ENCODE data around the gene SYTL3. TPM values are rescaled to one million over a fixed set of nuclear protein-coding genes. Genes with fewer than 3 reads are reported as not detected.

The SYTL3 gene
- total RNA-seq, 1 experiment from 2014 or later = 7.8 TPM

GRCh38 chr6:158757753-158758090, 107.9 kb downstream of the SYTL3 start:
- H3K4me1 ChIP-seq (replicated peaks; ENCODE audit: insufficient read depth) = peaks cover 12% of the 10 kb centered on the region
- no peaks in the 10 kb centered on the region for H3K79me2 ChIP-seq (ENCODE audit: low read depth)
- no peaks in the 10 kb centered on the region for H4K20me1 ChIP-seq (ENCODE audit: insufficient read depth)
- no peaks in the 10 kb centered on the region for H3K27me3 ChIP-seq (ENCODE audit: insufficient read depth, low read depth)
- DNase-seq = no peak
- H3K4me3 ChIP-seq = no peak overlapping the region
- H3K27ac ChIP-seq = no peak overlapping the region
- H3K9me2 ChIP-seq (ENCODE audit: insufficient read depth) = no peaks in the 10 kb centered on the region
- H2AFZ ChIP-seq = no peak overlapping the region
- TF ChIP-seq CTCF (conservative IDR thresholded peaks at IDR 0.05) (no peak), EZH2 (IDR thresholded peaks at IDR 0.05; ENCODE audit: low read depth) (no peak)
- intact Hi-C loops (cut with micrococcal nuclease; ENCODE audit: unreplicated experiment) = no loop called here
- POLR2A ChIA-PET (ENCODE audit: unreplicated experiment) = no interaction called here
- H3K4me2 ChIP-seq = no peak overlapping the region
- H3K9me3 ChIP-seq (ENCODE audit: insufficient read depth, low read depth) = no peaks in the 10 kb centered on the region
- H3F3A ChIP-seq (ENCODE audit: insufficient read depth, low read depth) = peaks cover 24% of the 10 kb centered on the region
- H3K36me3 ChIP-seq (ENCODE audit: low read depth) = no peaks in the 10 kb centered on the region
- CTCF ChIA-PET = no interaction called here
- no TSS peak for BruUV-seq (replicated peaks)

GRCh38 chr6:158758451-158758860, 108.6 kb downstream of the SYTL3 start:
- no peak overlapping the region for H3K4me3 ChIP-seq
- no peaks in the 10 kb centered on the region for H4K20me1 ChIP-seq (ENCODE audit: insufficient read depth)
- peaks cover 12% of the 10 kb centered on the region for H3K4me1 ChIP-seq (replicated peaks; ENCODE audit: insufficient read depth)
- no peak for DNase-seq
- no peak overlapping the region for H2AFZ ChIP-seq
- peaks cover 32% of the 10 kb centered on the region for H3F3A ChIP-seq (ENCODE audit: insufficient read depth, low read depth)
- H3K36me3 ChIP-seq (ENCODE audit: low read depth) = no peaks in the 10 kb centered on the region
- intact Hi-C loops (cut with micrococcal nuclease; ENCODE audit: unreplicated experiment) = no loop called here
- H3K9me2 ChIP-seq (ENCODE audit: insufficient read depth) = no peaks in the 10 kb centered on the region
- H3K27me3 ChIP-seq (ENCODE audit: insufficient read depth, low read depth) = no peaks in the 10 kb centered on the region
- ChIA-PET CTCF (interaction anchor here (0.6 kb wide), 1 partner anchor 10 kb away, joined by 5 read pairs; no protein-coding TSS in a partner anchor), POLR2A (ENCODE audit: unreplicated experiment) (no interaction called here)
- no peak for TF ChIP-seq EZH2 (IDR thresholded peaks at IDR 0.05; ENCODE audit: low read depth)
- no peak for TF ChIP-seq CTCF (conservative IDR thresholded peaks at IDR 0.05)
- H3K27ac ChIP-seq = no peak overlapping the region
- no peaks in the 10 kb centered on the region for H3K9me3 ChIP-seq (ENCODE audit: insufficient read depth, low read depth)
- no peak overlapping the region for H3K4me2 ChIP-seq
- BruUV-seq (replicated peaks) = no TSS peak
- H3K79me2 ChIP-seq (ENCODE audit: low read depth) = no peaks in the 10 kb centered on the region

DNA sequence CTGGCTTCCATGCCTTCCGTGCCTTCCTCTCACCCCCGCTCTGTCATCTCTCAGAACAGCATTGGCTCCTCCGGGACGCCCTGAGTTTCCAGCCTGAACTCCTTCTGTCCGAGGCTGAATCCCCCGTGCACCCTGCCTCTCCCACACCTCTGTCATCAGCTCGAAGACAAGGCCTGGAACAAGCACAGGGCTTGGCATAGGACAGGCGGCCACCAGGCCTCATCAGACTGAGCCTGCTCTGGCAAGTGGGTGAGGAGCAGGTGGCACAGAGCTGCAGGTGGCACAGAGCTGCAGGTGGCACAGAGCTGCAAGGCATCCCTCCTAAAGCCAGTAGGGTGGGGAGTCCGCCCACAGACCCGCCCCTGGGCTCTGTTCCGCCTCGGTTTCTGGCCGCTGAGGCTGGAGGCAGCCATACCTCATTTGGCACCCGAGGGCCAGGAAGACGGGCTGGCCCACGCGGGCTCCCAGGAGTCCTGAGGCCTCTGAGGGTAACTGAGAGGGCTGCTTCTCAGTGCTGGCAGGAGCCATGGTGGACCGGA, 109.2 kb downstream of the SYTL3 start:
- BruUV-seq (replicated peaks) = no TSS peak
- Histone ChIP-seq H3K27me3 (ENCODE audit: insufficient read depth, low read depth) (no peaks in the 10 kb centered on the region), H3K4me2 (no peak overlapping the region), H3K36me3 (ENCODE audit: low read depth) (no peaks in the 10 kb centered on the region), H3K9me2 (ENCODE audit: insufficient read depth) (no peaks in the 10 kb centered on the region), H3K4me3 (no peak overlapping the region), H4K20me1 (ENCODE audit: insufficient read depth) (no peaks in the 10 kb centered on the region), H3K9me3 (ENCODE audit: insufficient read depth, low read depth) (no peaks in the 10 kb centered on the region), H3K79me2 (ENCODE audit: low read depth) (no peaks in the 10 kb centered on the region), H3F3A (ENCODE audit: insufficient read depth, low read depth) (peaks cover 37% of the 10 kb centered on the region), H2AFZ (no peak overlapping the region), H3K4me1 (replicated peaks; ENCODE audit: insufficient read depth) (peaks cover 12% of the 10 kb centered on the region), H3K27ac (no peak overlapping the region)
- no peak for TF ChIP-seq EZH2 (IDR thresholded peaks at IDR 0.05; ENCODE audit: low read depth)
- no peak for TF ChIP-seq CTCF (conservative IDR thresholded peaks at IDR 0.05)
- ChIA-PET POLR2A (ENCODE audit: unreplicated experiment) (no interaction called here), CTCF (interaction anchor here (0.6 kb wide), 1 partner anchor 11 kb away, joined by 5 read pairs; no protein-coding TSS in a partner anchor)
- no peak for DNase-seq
- intact Hi-C loops (cut with micrococcal nuclease; ENCODE audit: unreplicated experiment) = no loop called here
